ENCODE results near the gene SMPD4. TPM values are rescaled to one million over a fixed set of nuclear protein-coding genes. Genes with fewer than 3 reads are reported as not detected.
A peak's percentile ranks its signal among the peaks of the same experiment; 100 is the strongest.
"Not testable (repeated sequence)": the region's sequence is repeated elsewhere in the genome, so short reads cannot be mapped to it uniquely, and the experiment has no call there.

The SMPD4 gene
- total RNA-seq, 4 donors from 2014 or later: 29.7 to 44.4 (median 38.6) TPM

- H3K4me3 ChIP-seq (ENCODE audit: low read depth, poor library complexity, severe bottlenecking); intact Hi-C loops (cut with DNase I; ENCODE audit: low total_unique reads): not testable (repeated sequence)
- 52 to 60% methylated on average over 17 to 21 of the region's 28 CpGs for WGBS, 2 donors
- DNase-seq (ENCODE audit: low spot score in 2 of 2): peak in 1 of 2 donors; percentile 76
Observed at GRCh38 chr2:130143266-130144039, 37.9 kb downstream of the SMPD4 start.

GRCh38 chr2:130142396-130143265, 38.8 kb downstream of the SMPD4 start:
- whole genome bisulfite sequencing, 2 donors: 97 to 100% methylated on average over 3 to 5 of the region's 13 CpGs
- H3K4me3 ChIP-seq (ENCODE audit: low read depth, poor library complexity, severe bottlenecking); intact Hi-C loops (cut with DNase I; ENCODE audit: low total_unique reads): not testable (repeated sequence)
- DNase-seq (ENCODE audit: low spot score in 2 of 2): peak in 1 of 2 donors; percentile 71

GRCh38 chr2:130141645-130142370, 39.6 kb downstream of the SMPD4 start:
- WGBS, 2 donors: 83 to 95% methylated on average over 5 to 17 of the region's 22 CpGs
- intact Hi-C loops (cut with DNase I; ENCODE audit: low total_unique reads); H3K4me3 ChIP-seq (ENCODE audit: low read depth, poor library complexity, severe bottlenecking): not testable (repeated sequence)
- peak in 1 of 2 donors; percentile 78 for DNase-seq (ENCODE audit: low spot score in 2 of 2)

GRCh38 chr2:130141002-130141401, 40.4 kb downstream of the SMPD4 start:
- intact Hi-C loops (cut with DNase I; ENCODE audit: low total_unique reads); H3K4me3 ChIP-seq (ENCODE audit: low read depth, poor library complexity, severe bottlenecking): not testable (repeated sequence)
- 92% methylated on average over 2 of the region's 6 CpGs; no CpG with 5 or more reads in 1 of the 2 donors for WGBS, 2 donors
- DNase-seq (ENCODE audit: low spot score in 2 of 2): peak in 1 of 2 donors; percentile 17

GRCh38 chr2:130140516-130140915, 40.9 kb downstream of the SMPD4 start:
- intact Hi-C loops (cut with DNase I; ENCODE audit: low total_unique reads); H3K4me3 ChIP-seq (ENCODE audit: low read depth, poor library complexity, severe bottlenecking): not testable (repeated sequence)
- WGBS, 2 donors: no CpG with 5 or more reads among the region's 7 CpGs
- peak in 1 of 2 donors; percentile 56 for DNase-seq (ENCODE audit: low spot score in 2 of 2)

GRCh38 chr2:130139331-130140280, 41.8 kb downstream of the SMPD4 start:
- H3K4me3 ChIP-seq (ENCODE audit: low read depth, poor library complexity, severe bottlenecking); intact Hi-C loops (cut with DNase I; ENCODE audit: low total_unique reads): not testable (repeated sequence)
- WGBS, 2 donors: 65 to 79% methylated on average over 23 to 27 of the region's 30 CpGs
- DNase-seq (ENCODE audit: low spot score in 2 of 2): peak in 1 of 2 donors; percentile 75

- intact Hi-C loops (cut with DNase I; ENCODE audit: low total_unique reads); H3K4me3 ChIP-seq (ENCODE audit: low read depth, poor library complexity, severe bottlenecking): not testable (repeated sequence)
- DNase-seq (ENCODE audit: low spot score in 2 of 2): peak in 1 of 2 donors; percentile 48
- WGBS, 2 donors: 49 to 67% methylated on average over 3 to 5 of the region's 15 CpGs
Observed at GRCh38 chr2:130138841-130139251, 42.6 kb downstream of the SMPD4 start.

- WGBS, 2 donors: 74 to 90% methylated on average over 4 of the region's 13 CpGs
- peak in 1 of 2 donors; percentile 67 for DNase-seq (ENCODE audit: low spot score in 2 of 2)
- intact Hi-C loops (cut with DNase I; ENCODE audit: low total_unique reads); H3K4me3 ChIP-seq (ENCODE audit: low read depth, poor library complexity, severe bottlenecking): not testable (repeated sequence)
Observed at GRCh38 chr2:130138326-130138725, 43.1 kb downstream of the SMPD4 start.

- H3K4me3 ChIP-seq (ENCODE audit: low read depth, poor library complexity, severe bottlenecking); intact Hi-C loops (cut with DNase I; ENCODE audit: low total_unique reads): not testable (repeated sequence)
- DNase-seq (ENCODE audit: low spot score in 2 of 2): peak in 1 of 2 donors; percentile 34
- WGBS, 2 donors: 73 to 86% methylated on average over 5 of the region's 5 CpGs
Observed at GRCh38 chr2:130137118-130137517, 44.3 kb downstream of the SMPD4 start.

- H3K4me3 ChIP-seq (ENCODE audit: low read depth, poor library complexity, severe bottlenecking); intact Hi-C loops (cut with DNase I; ENCODE audit: low total_unique reads): not testable (repeated sequence)
- 43% methylated on average over 4 of the region's 10 CpGs; no CpG with 5 or more reads in 1 of the 2 donors for WGBS, 2 donors
- DNase-seq (ENCODE audit: low spot score in 2 of 2): peak in 1 of 2 donors; percentile 26
Observed at GRCh38 chr2:130136546-130136945, 44.9 kb downstream of the SMPD4 start.

All from lower leg skin (tissue), 4 donors.